Measurements from ENCODE around the gene KRTAP3-3.
"Not testable (repeated sequence)": the region's sequence is repeated elsewhere in the genome, so short reads cannot be mapped to it uniquely, and the experiment has no call there.

Gene KRTAP3-3

GRCh38 chr17:40993839-40994238 is at the start of gene KRTAP3-3:
TSS of gene KRTAP3-3 (minus strand) at chr17:40994164. CDS start at chr17:40994097, 67 bp downstream.
- no peak for FAIRE-seq

DNA sequence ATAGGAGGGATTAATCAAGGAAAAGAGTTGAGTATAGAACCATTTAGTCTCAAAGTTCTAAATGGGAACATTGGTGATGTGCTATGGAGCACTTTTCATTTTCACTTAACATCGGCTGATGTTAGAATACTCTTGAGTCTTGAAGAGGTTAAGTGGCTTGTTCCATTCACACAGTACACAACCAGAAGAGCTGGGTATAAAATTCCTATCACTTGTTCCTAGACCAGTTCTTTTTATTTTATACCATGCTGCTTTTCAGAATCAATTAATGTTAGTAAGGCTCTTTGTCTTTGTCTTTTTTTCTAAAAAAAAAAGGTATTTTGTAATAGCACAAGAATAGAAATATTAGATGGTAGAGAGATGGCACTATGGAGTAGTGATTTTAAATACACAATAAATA is 49.0 kb upstream of the KRTAP3-3 start:
- no peak for FAIRE-seq

GRCh38 chr17:41040783-41041571 is 47.0 kb upstream of the KRTAP3-3 start, which contains the start of gene KRTAP1-1:
TSS of gene KRTAP1-1 (minus strand) at chr17:41041450. CDS start at chr17:41041397, 53 bp downstream.
- not testable (repeated sequence) for FAIRE-seq

DNA sequence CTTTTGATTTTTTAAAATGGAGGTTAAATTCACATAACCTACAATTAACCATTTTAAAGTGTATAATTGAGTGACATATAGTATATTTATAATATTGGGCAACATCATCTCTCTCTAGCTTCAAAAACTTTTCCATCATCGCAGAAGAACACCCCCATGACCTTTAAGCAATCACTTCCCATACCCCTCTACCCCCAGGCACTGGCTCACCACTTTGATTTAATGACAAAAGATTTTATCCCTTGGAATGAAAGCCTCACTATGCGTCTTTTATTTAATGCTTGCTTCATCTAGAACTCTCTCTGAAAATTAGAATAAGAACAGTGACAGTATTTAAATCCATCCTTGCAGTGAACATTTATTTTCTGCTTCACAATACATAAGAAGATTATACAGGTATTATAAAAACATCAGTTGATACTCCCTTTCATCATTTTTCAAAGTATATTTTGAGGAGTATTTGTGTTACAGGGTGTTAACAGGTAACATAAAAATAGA is 43.9 kb upstream of the KRTAP3-3 start:
- FAIRE-seq, result no peak

- FAIRE-seq, result not testable (repeated sequence)
Measured at GRCh38 chr17:41034346-41034935, 40.5 kb upstream of the KRTAP3-3 start, which contains the start of gene KRTAP1-3. TSS of gene KRTAP1-3 (minus strand) at chr17:41034874. CDS start at chr17:41034821, 53 bp downstream.

- no peak for FAIRE-seq
Measured at GRCh38 chr17:41029633-41030245, 35.8 kb upstream of the KRTAP3-3 start, which contains the start of gene KRTAP1-4. TSS of gene KRTAP1-4 (minus strand) at chr17:41030195. CDS start at chr17:41030078, 117 bp downstream.

DNA sequence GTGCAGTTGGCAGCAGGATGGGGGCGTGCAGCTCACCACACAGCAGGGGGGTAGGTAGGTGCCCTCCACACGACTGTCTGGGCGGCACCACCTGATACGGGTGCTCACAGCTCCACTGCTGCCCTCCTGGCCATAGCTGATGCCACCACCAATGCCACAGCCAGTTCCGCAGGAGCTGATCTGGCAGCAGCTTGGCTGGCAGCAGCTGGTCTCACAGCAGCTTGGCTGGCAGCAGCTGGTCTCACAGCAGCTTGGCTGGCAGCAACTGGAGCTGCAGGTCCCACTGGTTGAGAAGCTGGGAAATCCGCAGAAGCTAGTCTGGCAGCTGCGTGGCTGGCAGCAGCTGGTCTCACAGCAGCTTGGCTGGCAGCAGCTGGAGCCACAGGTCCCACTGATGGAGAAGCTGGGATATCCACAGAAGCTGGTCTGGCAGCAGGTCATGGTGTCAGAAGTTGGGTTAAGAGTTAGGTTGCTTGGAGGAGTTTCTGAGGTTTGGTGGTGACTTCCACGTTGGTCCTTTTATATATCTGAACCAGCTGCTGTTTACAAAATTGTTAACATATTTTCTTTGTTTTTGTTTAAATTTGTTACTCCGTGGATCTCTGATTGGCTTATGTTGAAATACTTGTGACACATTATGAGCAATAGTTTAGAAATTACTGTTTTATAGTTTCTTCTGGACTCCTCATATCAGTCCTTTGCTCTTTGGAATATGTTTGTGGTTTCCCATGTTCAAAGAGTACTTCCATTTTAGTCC is 32.9 kb upstream of the KRTAP3-3 start, which contains the start of gene KRTAP1-5:
TSS of gene KRTAP1-5 (minus strand) at position 494 of the 757 bp plus-strand sequence. CDS start at position 441, 53 bp downstream.
- no peak for FAIRE-seq

GRCh38 chr17:41024697-41025096 is 30.7 kb upstream of the KRTAP3-3 start:
- no peak for FAIRE-seq

DNA sequence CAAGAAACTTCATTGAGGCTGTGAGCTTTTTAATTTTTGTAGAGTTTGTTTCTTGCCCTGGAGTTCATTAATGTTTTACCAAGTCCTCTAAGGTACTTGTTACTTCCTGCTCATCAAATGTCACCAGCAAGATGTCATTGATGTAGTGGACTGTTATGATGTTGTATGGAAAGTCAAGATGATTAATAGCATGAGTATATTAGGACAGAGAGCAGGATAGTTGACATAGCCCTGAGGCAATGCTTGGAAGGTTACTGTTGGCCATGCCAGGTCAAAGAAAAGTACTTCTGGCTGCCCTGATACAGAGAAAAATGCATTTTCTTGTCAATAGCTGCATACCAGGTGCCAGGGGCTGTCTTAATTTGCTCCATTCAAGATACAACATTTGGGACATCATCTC is 26.4 kb upstream of the KRTAP3-3 start:
- no peak for FAIRE-seq

- no peak for FAIRE-seq
Measured at GRCh38 chr17:41019415-41019814, 25.5 kb upstream of the KRTAP3-3 start.

GRCh38 chr17:41018541-41018940 is 24.6 kb upstream of the KRTAP3-3 start:
- FAIRE-seq, result no peak

DNA sequence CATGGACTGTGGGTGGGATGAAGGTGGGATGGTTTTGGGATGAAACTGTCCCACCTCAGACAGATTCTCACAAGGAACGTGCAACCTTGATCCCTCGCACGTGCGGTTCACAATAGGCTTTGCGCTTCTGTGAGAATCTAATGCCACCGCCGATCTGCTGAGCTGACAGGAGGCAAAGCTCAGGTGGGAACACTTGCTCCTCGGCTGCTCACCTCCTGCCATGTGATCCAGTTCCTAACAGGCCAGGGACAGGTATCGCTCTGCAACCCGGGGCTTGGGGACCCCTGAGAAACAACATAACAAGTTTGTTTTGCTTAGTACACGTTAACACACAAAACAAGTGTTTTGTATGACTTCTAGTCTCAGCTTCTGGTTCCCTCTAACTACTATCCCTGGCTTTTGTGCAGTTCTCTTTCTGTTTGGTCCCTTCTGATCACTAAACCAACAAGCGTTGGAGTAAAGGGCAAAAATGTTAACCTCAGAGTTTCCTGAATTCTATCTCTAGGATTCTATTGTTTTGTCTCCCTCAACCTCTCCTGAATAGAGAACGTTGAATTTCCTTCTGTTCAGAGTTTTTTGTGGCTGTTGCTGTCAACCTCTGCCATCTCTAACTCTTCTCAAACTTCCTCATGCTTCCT is 22.7 kb upstream of the KRTAP3-3 start:
- no peak for FAIRE-seq

- FAIRE-seq, result no peak
Measured at GRCh38 chr17:41015454-41015853, 21.5 kb upstream of the KRTAP3-3 start.

- FAIRE-seq, result no peak
Measured at GRCh38 chr17:41013606-41014005, 19.6 kb upstream of the KRTAP3-3 start.

DNA sequence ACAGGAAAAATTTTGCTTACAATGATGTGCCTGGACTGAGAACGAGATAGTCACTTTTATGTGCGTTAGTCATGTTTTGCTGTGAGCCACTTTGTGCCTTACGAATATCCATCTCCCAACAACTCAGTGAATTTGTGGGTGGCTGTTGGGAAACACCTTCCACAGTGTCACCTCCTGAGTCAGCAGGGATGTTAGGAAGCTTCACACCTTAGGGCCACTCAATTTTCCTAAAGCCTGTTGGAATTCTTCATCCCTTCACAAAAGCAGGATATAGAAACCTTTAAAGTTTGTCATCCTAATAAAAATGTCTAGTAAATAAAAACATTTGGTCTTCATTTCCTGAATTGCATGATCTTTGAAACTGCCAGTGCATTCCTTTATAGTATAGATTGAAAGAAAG is 19.2 kb upstream of the KRTAP3-3 start:
- no peak for FAIRE-seq

DNA sequence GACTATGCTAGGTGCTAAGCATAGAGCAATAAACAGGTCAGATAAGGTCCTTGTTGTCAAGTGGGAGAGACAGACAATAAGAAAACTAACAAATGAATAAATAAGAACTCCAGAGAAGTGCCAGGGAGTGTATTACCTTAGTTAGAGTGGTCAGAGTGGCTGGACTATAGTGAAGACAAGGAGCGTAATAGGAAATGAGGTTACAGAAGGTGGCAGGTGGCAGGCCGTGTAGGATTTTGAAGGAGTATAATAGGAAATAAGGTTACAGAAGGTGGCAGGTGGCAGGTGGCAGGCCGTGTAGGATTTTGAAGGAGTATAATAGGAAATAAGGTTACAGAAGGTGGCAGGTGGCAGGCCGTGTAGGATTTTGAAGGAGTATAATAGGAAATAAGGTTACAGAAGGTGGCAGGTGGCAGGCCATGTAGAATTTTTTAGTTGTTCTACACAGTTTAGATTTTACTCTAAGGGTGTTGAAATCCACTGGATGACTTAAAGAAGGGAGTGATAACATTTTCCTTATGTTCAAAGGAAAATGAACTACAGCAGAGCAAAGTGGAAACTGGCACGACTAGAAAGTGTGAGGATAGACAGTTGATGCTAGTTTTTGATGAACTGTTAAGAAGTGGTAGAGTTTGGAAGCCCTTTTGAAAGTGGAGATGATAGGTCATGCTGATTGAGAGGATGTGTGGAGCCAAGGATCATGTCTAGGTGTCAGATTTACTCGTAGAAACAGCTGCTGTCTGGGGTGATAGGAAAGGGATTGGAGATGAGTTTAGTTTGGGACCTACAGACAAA is 18.6 kb upstream of the KRTAP3-3 start:
- FAIRE-seq, result no peak

- no peak for FAIRE-seq
Measured at GRCh38 chr17:41010441-41010840, 16.5 kb upstream of the KRTAP3-3 start.

GRCh38 chr17:41009936-41010335 is 16.0 kb upstream of the KRTAP3-3 start:
- no peak for FAIRE-seq

DNA sequence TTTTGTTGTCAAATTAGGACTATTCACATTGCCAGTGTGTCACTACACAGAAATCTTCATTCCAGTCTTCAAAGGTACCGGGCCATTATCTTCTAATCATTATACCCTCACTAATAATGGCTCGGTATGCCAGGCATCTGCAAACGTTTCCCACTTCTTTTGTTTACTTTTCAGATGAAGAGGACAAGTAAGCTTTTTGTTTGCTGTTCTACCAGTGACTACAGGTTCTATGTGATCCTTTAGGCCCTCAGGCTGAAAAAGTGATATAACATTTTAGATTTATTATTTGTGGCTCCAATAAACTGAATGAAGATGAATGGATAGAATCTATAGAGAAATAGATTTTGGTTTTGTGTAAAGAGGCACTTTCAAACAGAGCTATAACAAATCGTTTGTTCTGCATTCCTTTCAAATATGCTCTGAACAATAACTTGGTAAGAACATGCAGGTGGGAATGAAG is 15.4 kb upstream of the KRTAP3-3 start:
- FAIRE-seq, result no peak

GRCh38 chr17:41008811-41009210 is 14.8 kb upstream of the KRTAP3-3 start, which contains the start of gene KRTAP3-1:
TSS of gene KRTAP3-1 (minus strand) at chr17:41009128. CDS start at chr17:41009074, 54 bp downstream.
- FAIRE-seq, result no peak

- no peak for FAIRE-seq
Measured at GRCh38 chr17:41004397-41004796, 10.4 kb upstream of the KRTAP3-3 start.
